ACHN (cell line): ENCODE measurements around the gene MYO18A.
A peak's percentile ranks its signal among the peaks of the same experiment; 100 is the strongest.

Experiments
- DNase-seq: peaks from one replicate; pipeline ENCODE4 v3.0.0-alpha.2; 2015
- in situ Hi-C: cut with HindIII; loops from 2 replicates; pipeline ENCODE4 v1.10.0; 2017; ENCODE audit warnings: low sequenced_read_pairs, low pct_ligation_motif_present, low pct_unique_long_range_greater_than_20kb

Gene MYO18A

GRCh38 chr17:29077320-29077719 is 102.9 kb downstream of the MYO18A start:
- in situ Hi-C loops, result no loop called here
- no peak for DNase-seq

- DNase-seq, result no peak
- in situ Hi-C loops, result no loop called here
Observed at GRCh38 chr17:29076722-29077121, 103.5 kb downstream of the MYO18A start.

- in situ Hi-C loops, result no loop called here
- no peak for DNase-seq
Observed at GRCh38 chr17:29076087-29076486, 104.1 kb downstream of the MYO18A start.

DNA sequence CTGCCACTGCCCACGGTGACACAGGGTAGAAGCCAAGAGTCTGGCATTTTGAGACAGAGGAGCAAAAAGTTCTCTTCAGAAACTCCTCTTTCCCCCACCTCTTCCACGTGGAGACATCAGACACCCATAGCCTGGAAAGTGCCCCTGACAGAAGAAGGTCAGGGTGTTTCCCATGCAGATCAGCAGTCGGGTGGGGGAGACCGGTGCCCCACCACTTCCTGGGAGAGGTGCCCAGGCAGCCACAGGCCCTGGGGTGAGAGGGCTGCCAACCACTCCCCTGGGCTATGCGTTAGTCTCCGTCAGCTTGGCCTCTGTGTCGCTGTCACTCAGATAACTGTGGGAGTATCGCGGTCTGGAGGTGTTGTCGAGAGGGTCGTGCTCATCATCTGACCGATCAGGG is 105.7 kb downstream of the MYO18A start:
- in situ Hi-C loops, result no loop called here
- DNase-seq, result no peak

DNA sequence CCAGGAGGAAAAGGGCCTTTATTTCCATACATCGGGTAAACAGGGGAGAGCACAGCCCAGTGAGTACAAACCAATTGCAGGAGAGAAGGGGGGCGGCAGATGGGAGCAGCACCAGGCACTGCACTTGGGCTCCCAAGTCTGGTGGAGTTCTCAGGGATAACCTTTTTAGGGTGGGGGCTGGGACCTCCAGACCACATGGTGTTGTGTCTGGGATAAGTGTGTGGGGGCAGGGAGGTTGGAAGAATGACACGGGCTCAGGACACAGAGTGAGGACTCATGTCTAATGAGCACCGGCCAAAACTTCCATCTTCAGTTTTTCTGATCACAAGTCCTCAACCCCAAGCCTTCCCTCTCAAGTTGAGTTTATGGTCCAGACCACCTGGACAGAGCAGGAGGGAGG is 106.7 kb downstream of the MYO18A start:
- in situ Hi-C loops, result no loop called here
- no peak for DNase-seq

- no peak for DNase-seq
- in situ Hi-C loops, result no loop called here
Observed at GRCh38 chr17:29073045-29073444, 107.2 kb downstream of the MYO18A start.

DNA sequence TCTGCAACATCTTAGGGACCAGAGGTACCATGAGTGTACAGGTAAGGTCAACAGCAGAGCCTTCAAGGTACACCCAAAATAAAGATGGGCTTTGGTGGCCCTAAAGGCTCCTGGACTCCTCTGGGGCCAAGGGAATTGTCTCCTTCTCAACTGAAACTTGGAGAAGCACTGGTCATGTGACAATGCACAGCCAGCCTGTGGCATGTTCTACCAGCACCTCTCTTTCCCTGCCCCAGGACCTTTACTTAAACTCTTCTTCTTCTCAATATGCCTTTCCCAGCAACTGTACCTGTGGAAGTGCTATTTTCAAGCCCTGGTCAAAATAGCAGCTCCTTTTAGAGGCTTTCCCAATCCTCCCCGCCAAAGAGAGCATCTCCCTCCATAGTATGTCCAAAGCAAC is 108.9 kb downstream of the MYO18A start:
- in situ Hi-C loops, result no loop called here
- no peak for DNase-seq

DNA sequence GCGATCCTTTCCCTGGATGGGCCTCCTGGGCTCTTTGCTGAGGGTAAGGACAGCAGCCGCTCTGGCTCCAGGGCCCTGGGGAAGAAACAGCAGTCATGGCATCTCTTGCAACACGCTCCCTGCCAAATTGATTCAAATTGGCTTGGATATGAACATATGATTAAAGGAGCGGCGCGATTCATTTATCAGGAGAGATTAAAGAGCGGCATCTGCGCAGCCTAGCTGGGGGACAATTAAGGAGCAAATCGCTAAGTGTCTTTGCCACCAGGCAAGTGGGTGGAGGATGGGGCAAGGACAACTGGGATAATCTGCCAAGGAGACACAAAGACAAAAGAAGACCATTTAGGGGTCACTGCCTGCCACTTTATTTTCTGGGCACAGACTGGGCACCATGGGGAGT is 109.4 kb downstream of the MYO18A start:
- in situ Hi-C loops, result no loop called here
- DNase-seq, result no peak

DNA sequence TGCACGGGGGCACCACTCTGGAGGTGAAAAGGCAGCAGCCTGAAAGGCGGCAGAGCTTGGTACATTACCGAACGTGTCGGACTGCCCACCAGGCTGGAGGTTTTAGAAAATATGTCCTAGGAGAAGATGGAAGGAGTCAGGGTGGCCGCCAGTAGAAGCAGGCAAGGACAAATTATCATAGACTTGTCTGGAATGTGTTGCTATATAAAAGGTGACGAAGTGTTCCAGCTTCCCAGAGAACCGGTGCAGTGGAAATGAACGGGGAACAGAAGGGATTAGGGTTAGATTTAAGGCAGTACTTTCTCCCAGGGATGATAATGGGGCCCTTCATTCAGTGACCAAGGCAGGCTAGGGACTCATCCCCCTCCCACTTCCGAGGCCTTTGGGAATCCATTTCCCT is 109.9 kb downstream of the MYO18A start:
- in situ Hi-C loops, result no loop called here
- no peak for DNase-seq

- in situ Hi-C loops, result no loop called here
- DNase-seq, result peak; percentile 86
Observed at GRCh38 chr17:29069526-29070041, 110.6 kb downstream of the MYO18A start.

- DNase-seq, result no peak
- in situ Hi-C loops, result no loop called here
Observed at GRCh38 chr17:29068818-29069217, 111.4 kb downstream of the MYO18A start.

GRCh38 chr17:29066606-29067005 is 113.6 kb downstream of the MYO18A start:
- in situ Hi-C loops, result no loop called here
- DNase-seq, result no peak

GRCh38 chr17:29066047-29066446 is 114.2 kb downstream of the MYO18A start:
- DNase-seq, result no peak
- in situ Hi-C loops, result no loop called here

DNA sequence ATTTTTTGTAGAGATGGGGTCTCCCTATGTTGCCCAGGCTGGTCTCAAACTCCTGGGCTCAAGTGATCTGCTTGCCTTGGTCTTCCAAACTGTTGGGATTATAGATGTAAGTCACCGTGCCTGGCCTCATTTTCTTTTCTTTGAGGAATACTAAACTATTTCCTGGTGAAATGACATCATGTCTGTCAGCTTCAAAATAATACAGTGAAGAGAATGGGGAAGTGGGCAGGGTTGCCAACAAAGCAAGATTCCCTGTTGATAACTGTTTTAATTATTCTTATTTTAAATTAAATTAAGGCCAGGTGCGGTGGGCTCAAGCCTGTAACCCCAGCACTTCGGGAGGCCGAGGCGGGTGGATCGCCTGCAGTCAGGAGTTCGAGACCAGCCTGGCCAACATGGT is 116.2 kb downstream of the MYO18A start:
- in situ Hi-C loops, result no loop called here
- no peak for DNase-seq

GRCh38 chr17:29062215-29062614 is 118.0 kb downstream of the MYO18A start:
- in situ Hi-C loops, result no loop called here
- no peak for DNase-seq

GRCh38 chr17:29061036-29061435 is 119.2 kb downstream of the MYO18A start:
- in situ Hi-C loops, result no loop called here
- DNase-seq, result no peak

- in situ Hi-C loops, result no loop called here
- DNase-seq, result no peak
Observed at GRCh38 chr17:29060475-29060874, 119.7 kb downstream of the MYO18A start.

- in situ Hi-C loops, result no loop called here
- peak; percentile 19 for DNase-seq
Observed at GRCh38 chr17:29059281-29059680, 120.9 kb downstream of the MYO18A start.

GRCh38 chr17:29058391-29058790 is 121.8 kb downstream of the MYO18A start:
- in situ Hi-C loops, result no loop called here
- no peak for DNase-seq

- no peak for DNase-seq
- in situ Hi-C loops, result no loop called here
Observed at GRCh38 chr17:29057361-29057760, 122.8 kb downstream of the MYO18A start.

DNA sequence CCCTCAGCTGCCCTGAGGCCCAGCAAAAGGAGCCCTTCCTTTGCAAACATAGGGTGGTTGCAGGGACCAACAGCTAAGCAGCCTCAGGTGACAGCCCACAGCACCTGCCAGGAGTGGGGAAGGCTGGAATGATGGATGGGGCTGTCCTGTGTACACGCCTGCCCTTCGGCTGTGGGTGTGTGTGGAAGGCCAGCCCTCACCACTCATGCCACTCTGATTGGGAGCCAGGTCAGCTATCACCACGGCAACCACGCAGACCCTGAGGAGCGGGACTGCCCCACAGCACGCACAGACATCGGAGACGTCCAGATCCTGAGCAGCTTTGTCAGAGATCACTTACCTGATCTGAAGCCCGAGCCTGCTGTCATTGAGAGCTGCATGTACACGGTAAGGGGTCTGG is 125.4 kb downstream of the MYO18A start:
- in situ Hi-C loops, result no loop called here

More for the DNA sequence above, 125.4 kb downstream of the MYO18A start:
- no peak for DNase-seq
